GM21723 (cell line): ENCODE results near the gene SGIP1.

Experiments used
- ATAC-seq: cut with Tn5 transposase; IDR thresholded peaks from one replicate; pipeline ENCODE4 v1.9.1; 2021; ENCODE audit warnings: mild to moderate bottlenecking, moderate library complexity; ENCODE audit not compliant: unreplicated experiment

The SGIP1 gene

DNA sequence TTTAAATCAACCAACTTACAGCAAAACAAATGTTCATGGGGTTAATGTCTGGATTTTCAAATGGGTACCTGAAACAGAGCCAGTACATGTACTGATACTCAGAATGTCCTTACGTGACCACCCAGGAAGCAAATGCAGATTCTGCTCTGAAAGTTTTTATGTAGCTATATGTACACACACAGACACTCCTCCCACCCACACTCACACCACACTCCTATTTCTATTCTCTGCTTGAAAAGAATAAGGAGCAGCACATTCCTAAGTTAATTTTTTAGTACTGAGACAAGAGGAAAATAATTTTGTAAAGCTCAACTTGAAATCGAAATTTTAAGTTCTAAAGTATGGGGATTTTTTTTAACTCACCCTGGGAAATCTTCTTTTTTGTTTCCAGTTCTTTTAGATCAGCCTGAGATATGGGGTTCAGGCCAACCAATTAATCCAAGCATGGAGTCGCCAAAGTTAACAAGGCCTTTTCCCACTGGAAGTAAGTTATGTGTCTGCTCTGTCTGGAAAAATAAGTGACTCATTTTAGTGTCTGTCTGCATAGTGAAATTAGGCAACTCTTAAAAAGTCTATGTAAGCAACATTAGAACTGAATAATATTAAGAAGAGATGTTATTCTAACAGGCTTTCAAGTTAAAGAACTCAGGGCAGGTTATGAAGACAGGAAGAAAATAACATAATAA is 142.8 kb downstream of the SGIP1 start:
- ATAC-seq: no peak

- ATAC-seq: no peak
Observed at GRCh38 chr1:66678146-66678545, 144.2 kb downstream of the SGIP1 start.

GRCh38 chr1:66679140-66679539 is 145.2 kb downstream of the SGIP1 start:
- no peak for ATAC-seq

DNA sequence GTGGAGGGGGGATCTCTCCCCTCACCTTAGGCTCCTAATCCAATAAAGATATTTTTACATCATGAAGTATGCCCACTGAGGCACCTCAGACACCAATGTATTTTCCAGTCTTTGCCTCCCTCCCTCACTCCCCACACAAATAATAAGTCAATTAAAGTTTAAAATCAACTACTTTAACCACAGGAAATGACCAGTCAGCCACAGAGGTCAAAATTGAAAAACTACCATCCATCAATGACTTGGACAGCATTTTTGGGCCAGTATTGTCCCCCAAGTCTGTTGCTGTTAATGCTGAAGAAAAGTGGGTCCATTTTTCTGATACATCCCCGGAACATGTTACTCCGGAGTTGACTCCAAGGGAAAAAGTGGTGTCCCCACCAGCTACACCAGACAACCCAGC is 147.7 kb downstream of the SGIP1 start:
- no peak for ATAC-seq

DNA sequence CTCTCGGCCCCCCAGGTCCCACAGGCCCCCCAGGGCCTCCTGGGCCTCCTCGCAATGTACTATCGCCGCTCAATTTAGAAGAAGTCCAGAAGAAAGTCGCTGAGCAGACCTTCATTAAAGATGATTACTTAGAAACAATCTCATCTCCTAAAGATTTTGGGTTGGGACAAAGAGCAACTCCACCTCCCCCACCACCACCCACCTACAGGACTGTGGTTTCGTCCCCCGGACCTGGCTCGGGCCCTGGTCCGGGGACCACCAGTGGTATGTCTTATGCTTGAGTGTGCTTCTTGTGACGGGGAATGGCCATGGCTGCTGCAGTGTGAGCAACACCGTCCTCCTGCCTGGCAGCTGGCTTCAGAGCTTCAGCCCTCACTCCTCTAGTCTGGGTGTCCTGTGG is 148.2 kb downstream of the SGIP1 start:
- no peak for ATAC-seq

- ATAC-seq: no peak
Observed at GRCh38 chr1:66684353-66684752, 150.4 kb downstream of the SGIP1 start.

DNA sequence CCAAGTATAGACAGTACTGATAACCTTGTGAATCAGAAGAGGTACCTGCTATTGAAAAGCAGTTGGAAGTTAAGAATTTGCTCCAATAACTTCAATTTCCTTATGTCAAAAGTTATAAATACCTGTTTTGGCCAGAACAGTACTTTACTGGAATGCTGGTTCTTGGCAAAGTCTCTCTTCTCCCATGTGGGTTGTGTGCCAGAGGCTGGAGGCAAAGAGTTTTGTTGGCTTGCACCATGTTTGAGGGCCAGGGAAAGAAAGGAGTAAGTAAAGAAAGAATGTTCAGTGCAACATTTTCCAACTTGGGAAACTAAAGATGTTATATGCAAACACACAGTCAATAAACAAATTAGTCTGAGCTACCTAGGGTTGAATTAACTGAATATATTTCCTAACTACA is 151.3 kb downstream of the SGIP1 start:
- no peak for ATAC-seq

DNA sequence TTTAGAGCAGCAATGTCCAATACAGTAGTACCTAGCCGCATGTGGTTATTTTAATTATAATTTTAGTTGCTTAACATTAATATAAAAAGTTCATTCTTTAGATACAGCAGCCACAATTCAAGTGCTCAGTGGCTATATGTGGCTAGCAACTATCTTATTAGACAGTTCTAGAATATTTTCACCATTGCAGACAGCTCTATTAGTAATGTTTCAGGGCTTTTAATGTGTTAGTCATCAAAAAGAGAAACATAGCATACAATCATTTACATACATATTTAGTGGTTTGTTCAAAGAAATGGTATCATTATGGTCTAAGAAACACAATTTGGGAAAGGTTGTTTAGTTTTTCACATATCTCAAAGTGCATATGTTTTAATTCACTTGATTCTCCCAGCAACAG is 151.7 kb downstream of the SGIP1 start:
- no peak for ATAC-seq

- ATAC-seq: no peak
Observed at GRCh38 chr1:66686406-66686805, 152.5 kb downstream of the SGIP1 start.

GRCh38 chr1:66687358-66687757 is 153.4 kb downstream of the SGIP1 start:
- ATAC-seq: no peak

- ATAC-seq: no peak
Observed at GRCh38 chr1:66690666-66691381, 156.9 kb downstream of the SGIP1 start.

GRCh38 chr1:66692681-66693080 is 158.7 kb downstream of the SGIP1 start:
- ATAC-seq: no peak

GRCh38 chr1:66693856-66694255 is 159.9 kb downstream of the SGIP1 start:
- no peak for ATAC-seq

DNA sequence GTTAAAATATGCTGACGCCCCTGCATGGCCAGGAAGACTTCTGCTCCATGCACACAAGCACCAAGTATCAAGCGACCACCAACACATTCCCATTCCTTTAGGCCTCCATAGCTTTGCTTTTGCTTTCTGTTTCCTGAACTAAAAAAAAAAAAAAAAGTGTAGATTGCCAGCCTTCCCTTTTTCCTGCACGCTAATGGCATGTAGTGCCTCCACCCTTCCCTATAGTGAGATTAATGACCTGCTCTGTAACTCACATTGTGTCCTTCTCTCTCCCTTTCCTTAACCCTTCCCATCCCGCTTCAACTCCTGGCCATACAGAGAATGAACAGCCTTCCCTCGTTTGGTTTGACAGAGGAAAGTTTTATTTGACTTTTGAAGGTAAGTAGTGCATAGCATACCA is 161.2 kb downstream of the SGIP1 start:
- no peak for ATAC-seq

GRCh38 chr1:66696771-66697170 is 162.8 kb downstream of the SGIP1 start:
- ATAC-seq: no peak

DNA sequence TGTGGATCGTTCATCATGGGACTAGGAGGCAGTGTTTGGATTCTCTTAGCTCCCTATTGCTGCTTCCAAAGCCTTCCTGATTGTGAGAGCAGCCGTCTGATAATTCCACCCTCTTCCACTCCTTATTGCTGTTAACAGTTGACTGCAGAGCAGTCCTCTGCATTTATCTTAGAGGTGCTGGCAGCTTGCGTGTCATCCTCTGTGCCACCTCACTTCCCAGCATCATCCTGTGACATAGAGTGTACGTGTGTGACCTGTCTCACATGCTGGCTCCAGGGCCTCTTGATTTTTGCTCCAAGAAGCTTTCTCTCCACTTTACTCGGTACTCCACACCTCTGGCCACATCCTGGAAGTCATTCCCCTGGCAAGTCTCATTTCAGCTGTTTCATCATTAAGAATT is 165.3 kb downstream of the SGIP1 start:
- ATAC-seq: no peak

GRCh38 chr1:66704177-66704875 is 170.4 kb downstream of the SGIP1 start:
- no peak for ATAC-seq

GRCh38 chr1:66705110-66705509 is 171.2 kb downstream of the SGIP1 start:
- ATAC-seq: no peak

DNA sequence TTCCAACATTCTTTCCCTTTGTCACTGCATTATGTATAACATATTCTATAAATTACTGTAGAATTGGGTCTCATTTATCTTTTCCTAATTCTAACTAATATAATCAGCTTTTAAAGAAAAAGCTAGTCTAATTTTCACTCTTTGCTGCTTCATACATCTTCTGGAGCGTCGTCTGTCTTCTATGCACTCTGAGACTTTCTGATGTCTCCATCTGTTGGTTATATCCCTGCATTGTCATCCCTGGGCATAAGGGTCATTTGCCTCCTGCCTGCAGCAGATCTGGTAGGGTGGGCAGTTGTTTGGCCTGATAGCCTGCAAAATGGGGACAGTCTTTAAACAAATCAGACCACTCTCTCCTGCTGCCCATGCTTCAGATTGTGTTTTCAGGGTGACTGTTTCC is 177.5 kb downstream of the SGIP1 start:
- ATAC-seq: no peak

GRCh38 chr1:66712839-66713238 is 178.9 kb downstream of the SGIP1 start:
- ATAC-seq: no peak

- no peak for ATAC-seq
Observed at GRCh38 chr1:66723985-66724384, 190.0 kb downstream of the SGIP1 start.
